ENCODE results near the gene PSME3IP1. TPM values are rescaled to one million over a fixed set of nuclear protein-coding genes. Genes with fewer than 3 reads are reported as not detected.

PSME3IP1 gene
- total and polyA plus RNA-seq, 2 experiments from 2014 or later: 78.0 to 105 TPM

GRCh38 chr16:57178196-57178595, 7.6 kb downstream of the PSME3IP1 start:
- peaks cover 24% of the 10 kb centered on the region; the same call in 2 of the 3 replicates for H3K4me1 Mint-ChIP-seq
- no peak for DNase-seq (ENCODE audit: low spot score)
- Histone ChIP-seq H3K4me2 (no peak overlapping the region), H3K27ac (ENCODE audit: low read depth) (no peak overlapping the region), H3K79me2 (replicated peaks; ENCODE audit: insufficient read depth) (peaks cover 57% of the 10 kb centered on the region), H3K27me3 (ENCODE audit: insufficient read depth) (no peaks in the 10 kb centered on the region), H3K9me2 (ENCODE audit: insufficient read depth) (no peaks in the 10 kb centered on the region), H4K20me1 (replicated peaks; ENCODE audit: insufficient read depth) (no peaks in the 10 kb centered on the region; the same call in 1 of the 2 replicates), H2AFZ (no peak overlapping the region), H3K4me1 (ENCODE audit: insufficient read depth) (peaks cover 24% of the 10 kb centered on the region), H3K36me3 (ENCODE audit: insufficient read depth) (peaks cover 9% of the 10 kb centered on the region), H3K4me3 (no peak overlapping the region), H3F3A (replicated peaks; ENCODE audit: low read depth) (no peaks in the 10 kb centered on the region)
- no peak overlapping the region for H3K4me3 Mint-ChIP-seq
- H3K9me3 Mint-ChIP-seq: no peaks in the 10 kb centered on the region
- ATAC-seq: no peak
- H3K27ac Mint-ChIP-seq: no peak overlapping the region
- H3K36me3 Mint-ChIP-seq (ENCODE audit: low read depth): peaks cover 8% of the 10 kb centered on the region
- TF ChIP-seq ZNF331 (CRISPR knock-in tag; IDR thresholded peaks at IDR 0.05; ENCODE audit: low read depth) (no peak), ZNF114 (CRISPR knock-in tag; IDR thresholded peaks at IDR 0.05) (no peak), STAT1 (IDR thresholded peaks at IDR 0.05; ENCODE audit: unreplicated experiment) (no peak), CREB1 (CRISPR knock-in tag; IDR thresholded peaks at IDR 0.05; ENCODE audit: low read depth) (no peak), ZNF462 (CRISPR knock-in tag; IDR thresholded peaks at IDR 0.05) (no peak), NANOG (IDR thresholded peaks at IDR 0.05; ENCODE audit: borderline replicate concordance) (no peak)
- TF ChIP-seq, protein P1, sequence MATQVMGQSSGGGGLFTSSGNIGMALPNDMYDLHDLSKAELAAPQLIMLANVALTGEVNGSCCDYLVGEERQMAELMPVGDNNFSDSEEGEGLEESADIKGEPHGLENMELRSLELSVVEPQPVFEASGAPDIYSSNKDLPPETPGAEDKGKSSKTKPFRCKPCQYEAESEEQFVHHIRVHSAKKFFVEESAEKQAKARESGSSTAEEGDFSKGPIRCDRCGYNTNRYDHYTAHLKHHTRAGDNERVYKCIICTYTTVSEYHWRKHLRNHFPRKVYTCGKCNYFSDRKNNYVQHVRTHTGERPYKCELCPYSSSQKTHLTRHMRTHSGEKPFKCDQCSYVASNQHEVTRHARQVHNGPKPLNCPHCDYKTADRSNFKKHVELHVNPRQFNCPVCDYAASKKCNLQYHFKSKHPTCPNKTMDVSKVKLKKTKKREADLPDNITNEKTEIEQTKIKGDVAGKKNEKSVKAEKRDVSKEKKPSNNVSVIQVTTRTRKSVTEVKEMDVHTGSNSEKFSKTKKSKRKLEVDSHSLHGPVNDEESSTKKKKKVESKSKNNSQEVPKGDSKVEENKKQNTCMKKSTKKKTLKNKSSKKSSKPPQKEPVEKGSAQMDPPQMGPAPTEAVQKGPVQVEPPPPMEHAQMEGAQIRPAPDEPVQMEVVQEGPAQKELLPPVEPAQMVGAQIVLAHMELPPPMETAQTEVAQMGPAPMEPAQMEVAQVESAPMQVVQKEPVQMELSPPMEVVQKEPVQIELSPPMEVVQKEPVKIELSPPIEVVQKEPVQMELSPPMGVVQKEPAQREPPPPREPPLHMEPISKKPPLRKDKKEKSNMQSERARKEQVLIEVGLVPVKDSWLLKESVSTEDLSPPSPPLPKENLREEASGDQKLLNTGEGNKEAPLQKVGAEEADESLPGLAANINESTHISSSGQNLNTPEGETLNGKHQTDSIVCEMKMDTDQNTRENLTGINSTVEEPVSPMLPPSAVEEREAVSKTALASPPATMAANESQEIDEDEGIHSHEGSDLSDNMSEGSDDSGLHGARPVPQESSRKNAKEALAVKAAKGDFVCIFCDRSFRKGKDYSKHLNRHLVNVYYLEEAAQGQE (IDR thresholded peaks at IDR 0.05; ENCODE audit: unreplicated experiment): no peak
- TF ChIP-seq, protein P2, sequence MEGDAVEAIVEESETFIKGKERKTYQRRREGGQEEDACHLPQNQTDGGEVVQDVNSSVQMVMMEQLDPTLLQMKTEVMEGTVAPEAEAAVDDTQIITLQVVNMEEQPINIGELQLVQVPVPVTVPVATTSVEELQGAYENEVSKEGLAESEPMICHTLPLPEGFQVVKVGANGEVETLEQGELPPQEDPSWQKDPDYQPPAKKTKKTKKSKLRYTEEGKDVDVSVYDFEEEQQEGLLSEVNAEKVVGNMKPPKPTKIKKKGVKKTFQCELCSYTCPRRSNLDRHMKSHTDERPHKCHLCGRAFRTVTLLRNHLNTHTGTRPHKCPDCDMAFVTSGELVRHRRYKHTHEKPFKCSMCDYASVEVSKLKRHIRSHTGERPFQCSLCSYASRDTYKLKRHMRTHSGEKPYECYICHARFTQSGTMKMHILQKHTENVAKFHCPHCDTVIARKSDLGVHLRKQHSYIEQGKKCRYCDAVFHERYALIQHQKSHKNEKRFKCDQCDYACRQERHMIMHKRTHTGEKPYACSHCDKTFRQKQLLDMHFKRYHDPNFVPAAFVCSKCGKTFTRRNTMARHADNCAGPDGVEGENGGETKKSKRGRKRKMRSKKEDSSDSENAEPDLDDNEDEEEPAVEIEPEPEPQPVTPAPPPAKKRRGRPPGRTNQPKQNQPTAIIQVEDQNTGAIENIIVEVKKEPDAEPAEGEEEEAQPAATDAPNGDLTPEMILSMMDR (conservative IDR thresholded peaks at IDR 0.05; ENCODE audit: low read depth in 2 of 2): no peak
- peaks cover 7% of the 10 kb centered on the region for H3K27me3 Mint-ChIP-seq (ENCODE audit: insufficient read depth, low read depth, poor library complexity)

Measured in GM23338 (cell line).